ENCODE results near the gene PRPS1L1.

Gene PRPS1L1

DNA sequence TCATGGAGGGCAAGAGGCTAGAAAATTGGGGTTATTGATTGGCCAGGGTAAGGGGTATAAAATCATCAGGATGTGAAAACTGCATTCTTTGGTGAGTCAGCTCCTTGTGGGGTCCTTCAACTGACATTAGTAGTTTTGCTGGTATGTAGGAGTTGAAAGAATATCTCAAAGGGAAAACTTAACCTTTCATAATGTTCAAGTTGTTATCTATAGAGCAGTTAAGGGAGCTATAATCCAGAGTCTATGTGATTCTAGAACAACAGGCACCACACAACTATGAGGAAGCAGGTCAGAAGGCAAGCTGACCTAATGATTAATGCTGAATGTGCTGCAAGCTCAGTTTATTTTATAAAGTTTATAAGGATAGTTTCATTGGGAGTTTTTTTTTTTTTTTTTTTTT is 13.7 kb downstream of the PRPS1L1 start:
- no peak for DNase-seq

GRCh38 chr7:18004372-18004771 is 23.3 kb downstream of the PRPS1L1 start:
- DNase-seq = no peak

GRCh38 chr7:18003286-18003994 is 24.2 kb downstream of the PRPS1L1 start:
- DNase-seq = no peak

DNA sequence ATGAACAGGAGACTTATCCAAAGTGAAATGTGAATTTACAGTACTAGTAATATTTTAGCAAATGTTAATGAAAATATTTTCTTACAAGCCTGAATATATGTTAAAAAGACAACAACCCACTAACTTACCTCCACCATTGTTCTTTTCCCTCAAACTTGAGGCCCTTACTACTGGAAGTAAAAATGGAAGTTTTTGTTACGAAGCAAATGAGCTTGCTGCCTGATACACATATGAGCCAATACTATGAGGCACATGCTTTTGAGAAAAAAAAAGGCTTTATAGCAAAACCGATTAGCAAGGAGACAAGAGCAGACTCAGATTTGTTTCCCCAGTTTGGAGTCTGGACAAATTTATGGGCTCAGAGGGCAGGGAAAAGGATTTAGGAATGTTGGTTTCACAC is 29.0 kb downstream of the PRPS1L1 start:
- DNase-seq = no peak

GRCh38 chr7:17996442-17997223 is 31.0 kb downstream of the PRPS1L1 start:
- no peak for DNase-seq

- DNase-seq = no peak
Measured at GRCh38 chr7:17996040-17996439, 31.6 kb downstream of the PRPS1L1 start.

DNA sequence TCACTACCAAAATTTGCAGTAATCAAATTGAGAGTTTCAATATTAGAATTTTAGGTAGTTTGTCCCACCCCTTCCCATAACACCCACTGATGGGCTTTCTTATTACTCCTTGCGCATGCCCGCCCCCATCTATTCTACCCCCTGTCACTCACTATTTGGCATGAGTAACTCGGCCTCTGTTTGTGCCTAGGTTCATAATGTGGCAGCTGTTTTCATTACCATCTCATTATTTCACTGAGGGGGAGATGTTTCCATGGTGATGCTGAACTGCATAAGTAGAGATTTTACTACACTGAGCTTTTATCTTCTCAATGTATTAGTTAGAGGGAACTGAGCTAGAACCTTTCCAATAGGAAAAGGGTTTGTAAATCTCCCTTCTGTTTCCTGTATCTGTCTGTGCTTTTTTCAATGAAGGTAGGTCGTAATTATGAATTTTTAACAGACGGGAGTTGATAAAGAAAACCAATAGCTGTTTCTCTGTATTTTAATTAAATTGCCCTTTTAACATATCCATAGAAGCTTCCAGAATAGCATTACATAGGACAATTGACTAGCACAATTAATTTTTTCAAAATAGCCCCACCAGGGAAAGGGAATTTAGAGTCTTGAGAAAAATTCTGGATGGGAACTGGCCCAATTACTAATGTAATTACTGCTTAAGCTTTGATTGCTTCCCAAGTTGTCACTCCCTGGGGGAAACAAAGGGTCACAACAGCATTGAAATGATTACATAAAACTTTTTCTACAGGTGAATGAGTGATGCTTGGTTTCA is 33.4 kb downstream of the PRPS1L1 start:
- DNase-seq = no peak

DNA sequence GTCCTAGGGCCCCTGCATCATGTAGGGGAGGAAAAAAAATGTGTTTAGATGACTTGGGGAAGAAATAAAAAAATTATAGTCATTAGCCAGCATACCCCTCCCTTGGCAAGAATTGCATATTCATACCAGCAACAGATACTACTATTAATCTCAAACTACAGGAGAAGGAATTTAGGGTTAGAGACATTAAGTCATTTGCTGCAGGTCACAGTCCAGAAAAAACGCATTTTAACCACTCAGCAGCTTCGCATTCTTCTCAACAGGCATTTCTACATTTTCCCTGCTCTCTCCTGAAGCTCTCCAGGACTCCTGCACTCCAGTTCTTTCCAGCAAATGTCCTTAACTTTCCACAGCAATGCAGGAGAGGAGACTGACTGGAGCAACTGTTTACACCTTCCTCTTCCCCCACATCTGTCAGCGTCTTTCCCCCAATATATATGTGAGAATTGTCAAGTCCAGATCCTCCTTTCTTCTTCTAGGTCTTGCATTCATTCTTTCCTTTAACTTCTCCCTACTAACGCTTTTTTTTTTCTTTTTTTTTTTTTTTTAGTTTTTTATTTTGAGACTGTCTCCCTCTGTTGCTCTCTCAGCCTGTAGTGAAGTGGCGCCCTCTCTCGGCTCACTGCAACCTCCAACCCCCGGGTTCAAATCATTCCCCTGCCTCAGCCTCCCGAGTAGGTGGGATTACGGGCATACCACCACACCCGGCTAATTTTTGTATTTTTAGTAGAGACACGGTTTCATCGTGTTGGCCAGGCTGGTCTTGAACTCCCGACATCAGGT is 35.6 kb downstream of the PRPS1L1 start:
- no peak for DNase-seq

DNA sequence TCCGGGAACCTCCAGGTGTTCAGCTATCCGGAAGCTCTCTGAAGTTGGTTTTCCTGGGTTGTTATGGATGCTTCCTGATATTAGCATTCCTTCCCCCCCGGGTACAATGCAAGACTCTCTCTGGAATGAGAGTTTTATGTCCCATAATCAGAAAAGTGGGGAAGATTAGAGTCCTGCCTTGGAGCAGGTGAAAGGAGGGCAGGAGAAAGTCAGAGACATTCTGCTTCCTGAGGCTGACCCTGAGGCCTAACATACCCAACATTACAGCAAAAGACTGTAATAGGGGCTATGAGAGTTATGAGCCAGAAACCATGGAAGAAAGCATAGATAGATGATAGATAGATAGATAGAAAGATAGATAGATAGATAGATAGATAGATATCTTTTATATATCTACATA is 36.9 kb downstream of the PRPS1L1 start:
- DNase-seq = no peak

GRCh38 chr7:17989546-17989945 is 38.1 kb downstream of the PRPS1L1 start:
- DNase-seq = no peak

- no peak for DNase-seq
Measured at GRCh38 chr7:17988858-17989257, 38.8 kb downstream of the PRPS1L1 start.

DNA sequence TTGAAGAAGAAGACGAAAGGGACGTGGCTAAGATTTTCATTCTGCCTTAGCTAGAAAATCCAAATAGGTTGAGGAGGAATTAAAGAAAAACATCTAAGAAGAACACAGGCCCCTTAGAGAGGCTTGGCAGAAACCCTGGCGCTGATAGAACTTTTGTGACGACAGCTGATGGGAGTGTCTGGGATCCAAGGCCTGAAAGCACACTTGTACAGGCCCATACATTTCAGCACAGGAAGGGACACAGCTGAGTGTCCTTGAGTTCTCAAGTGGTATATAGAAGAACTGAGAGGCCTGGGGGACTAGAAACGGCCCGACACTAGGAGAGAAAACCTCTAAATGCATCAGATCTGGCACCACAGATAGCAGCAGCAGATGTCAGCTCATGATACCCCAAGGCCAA is 39.5 kb downstream of the PRPS1L1 start:
- no peak for DNase-seq

DNA sequence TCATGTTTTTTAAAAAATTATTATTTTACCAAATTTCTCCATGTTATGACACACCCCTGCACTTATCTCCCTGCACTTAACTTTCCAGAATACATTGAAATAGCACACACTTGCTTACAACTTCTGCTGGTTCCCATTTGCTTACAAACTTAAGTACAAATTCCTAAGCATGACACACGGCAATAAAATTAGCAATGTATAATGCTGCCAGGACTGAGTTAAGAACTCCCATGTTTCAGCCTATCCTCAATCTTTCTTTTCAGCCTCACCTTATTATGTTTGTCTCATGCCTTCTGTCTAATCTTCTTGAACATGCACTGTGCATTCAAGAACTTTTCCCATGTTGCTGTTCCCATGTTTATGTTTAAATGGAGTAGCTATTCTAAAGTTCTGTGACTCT is 40.8 kb downstream of the PRPS1L1 start:
- DNase-seq = no peak

DNA sequence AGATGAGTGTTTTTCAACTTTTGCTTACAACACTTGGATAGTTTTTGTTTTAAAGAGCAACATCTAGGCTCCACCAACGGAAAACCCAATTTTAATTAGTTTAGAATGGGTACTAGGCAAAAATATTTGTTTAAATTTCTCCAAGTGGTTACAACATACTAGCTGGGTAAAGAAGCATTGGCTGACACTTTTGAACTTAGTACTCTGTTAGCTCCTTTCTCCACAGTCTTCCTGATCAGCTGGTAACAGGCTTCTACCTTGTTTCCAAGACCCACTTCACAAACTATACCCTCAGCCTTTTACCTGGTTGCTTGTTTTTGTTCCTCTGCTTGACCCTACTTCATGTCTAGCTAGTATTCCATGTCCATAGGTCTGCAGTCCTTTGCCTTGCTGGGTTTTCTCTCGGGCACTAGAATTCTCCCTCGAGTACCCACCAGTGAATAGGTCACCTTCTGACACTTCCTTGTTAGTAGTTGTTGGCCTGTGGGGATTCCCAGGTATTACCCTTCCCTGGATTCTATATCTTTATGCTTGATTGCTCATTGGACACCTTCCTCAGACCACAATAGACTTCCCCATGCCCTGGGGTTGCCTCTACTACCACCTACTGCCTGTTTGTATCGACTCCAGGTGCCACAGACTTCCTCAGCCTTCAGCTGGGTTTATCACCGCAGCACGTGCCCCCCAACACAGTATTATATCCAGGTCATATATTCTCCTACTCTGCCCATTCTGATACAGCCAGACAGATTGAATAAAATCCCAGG is 42.0 kb downstream of the PRPS1L1 start:
- no peak for DNase-seq

DNA sequence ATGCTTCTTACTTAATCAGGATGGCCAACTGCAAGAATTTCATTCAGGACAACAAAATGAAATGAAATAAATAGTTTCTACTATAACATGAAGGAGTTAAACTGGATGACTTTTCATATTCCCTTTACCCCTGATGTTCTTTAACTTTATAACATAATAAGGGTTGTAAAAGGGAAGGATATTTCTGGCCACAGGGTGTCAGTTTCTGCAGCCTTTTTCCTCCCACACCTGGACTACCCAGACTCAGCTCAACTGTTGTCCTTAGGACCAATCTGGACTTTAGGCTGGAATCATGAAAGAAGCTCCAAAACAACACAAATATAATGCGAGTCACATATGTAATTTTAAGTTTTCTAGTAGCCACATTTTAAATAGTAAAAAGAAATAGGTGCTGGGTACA is 43.4 kb downstream of the PRPS1L1 start:
- DNase-seq = no peak

- DNase-seq = no peak
Measured at GRCh38 chr7:17983221-17984062, 44.2 kb downstream of the PRPS1L1 start.

DNA sequence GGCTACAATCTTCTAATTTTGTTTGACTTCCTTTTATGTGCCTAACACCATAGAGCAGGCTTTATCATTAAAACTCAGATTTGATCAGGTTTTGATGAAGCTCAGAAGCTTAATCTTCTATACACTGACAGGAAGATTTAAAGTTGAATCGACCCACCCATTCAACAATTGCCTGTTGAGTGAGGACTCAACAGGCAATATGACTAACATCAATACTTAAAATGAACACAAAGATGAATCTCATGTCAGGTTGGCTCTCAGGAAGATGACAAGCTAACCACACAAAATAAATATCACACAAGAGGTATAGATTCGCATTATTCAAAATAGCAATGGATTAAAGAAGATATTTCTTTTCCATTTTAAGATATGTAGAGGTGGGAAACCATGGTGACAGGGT is 50.7 kb downstream of the PRPS1L1 start:
- DNase-seq = no peak

Data from NCI-H146 (cell line).